CD14-positive monocyte (primary cell): ENCODE data around the gene CROCC2. TPM values are rescaled to one million over a fixed set of nuclear protein-coding genes. Genes with fewer than 3 reads are reported as not detected.
A peak's percentile ranks its signal among the peaks of the same experiment; 100 is the strongest.

ENCODE experiments used
- DNase-seq, 3 donors: peaks; one replicate each; pipeline ENCODE4 v3.0.0-alpha.2; 2011 to 2022
- H2AFZ ChIP-seq: 2 replicates; pipeline ENCODE4 v1.6.0; 2012; ENCODE audit warnings: mild to moderate bottlenecking, low read depth, low read length, inconsistent platforms; ENCODE audit not compliant: insufficient read depth, poor library complexity, severe bottlenecking
- H3K27ac ChIP-seq, 2 donors: 1 replicate in 1 of 2; 2 replicates in 1 of 2; pipeline ENCODE4 v1.5.1; 2012 to 2013; ENCODE audit warnings: low read length in 2 of 2, control low read depth in 1 of 2, inconsistent platforms in 1 of 2, low read depth in 1 of 2, mild to moderate bottlenecking in 1 of 2
- H3K27me3 ChIP-seq, 2 donors: one replicate each; pipeline versions ENCODE4 v1.6.0 to v1.6.1; 2011 to 2013; ENCODE audit warnings: low read length in 2 of 2; ENCODE audit not compliant: control insufficient read depth in 2 of 2, insufficient read depth in 2 of 2
- H3K36me3 ChIP-seq, 2 donors: replicated peaks in 1 of 2; 1 replicate in 1 of 2; 2 replicates in 1 of 2; pipeline versions ENCODE4 v1.5.1 to v1.6.1; 2012 to 2013; ENCODE audit warnings: low read length in 2 of 2, control low read depth in 1 of 2, inconsistent platforms in 1 of 2, mild to moderate bottlenecking in 1 of 2; ENCODE audit not compliant: insufficient read depth in 2 of 2, control insufficient read depth in 1 of 2
- H3K4me1 ChIP-seq, 2 donors: 1 replicate in 1 of 2; 2 replicates in 1 of 2; pipeline versions ENCODE4 v1.5.1 to v1.6.1; 2012 to 2013; ENCODE audit warnings: low read length in 2 of 2, control low read depth in 1 of 2, inconsistent platforms in 1 of 2, mild to moderate bottlenecking in 1 of 2, moderate library complexity in 1 of 2; ENCODE audit not compliant: insufficient read depth in 2 of 2, control insufficient read depth in 1 of 2
- H3K4me2 ChIP-seq: replicated peaks from 2 replicates; pipeline ENCODE3; 2012; ENCODE audit warnings: low read length, moderate library complexity, mild to moderate bottlenecking; ENCODE audit not compliant: poor library complexity, severe bottlenecking; ENCODE audit errors: extremely low read depth
- H3K4me3 ChIP-seq, 3 experiments: fragments of 200-600 bp in 1 of 3; sonication (generic) in 1 of 3; replicated peaks in 1 of 3; 1 replicate in 2 of 3; 2 replicates in 1 of 3; pipeline ENCODE4 v1.5.1; 2011 to 2013; ENCODE audit warnings: low read length in 3 of 3, mild to moderate bottlenecking in 3 of 3, control low read depth in 2 of 3, low read depth in 2 of 3, inconsistent platforms in 1 of 3, moderate library complexity in 1 of 3
- H3K79me2 ChIP-seq: 2 replicates; pipeline ENCODE4 v1.6.0; 2012; ENCODE audit warnings: mild to moderate bottlenecking, control low read depth, inconsistent platforms, low read length, moderate library complexity; ENCODE audit not compliant: insufficient read depth
- H3K9ac ChIP-seq: 2 replicates; pipeline ENCODE4 v1.6.0; 2017; ENCODE audit warnings: low read length, mild to moderate bottlenecking; ENCODE audit not compliant: insufficient read depth, poor library complexity, severe bottlenecking
- H3K9me3 ChIP-seq, 2 donors: replicated peaks in 1 of 2; 1 replicate in 1 of 2; 2 replicates in 1 of 2; pipeline versions ENCODE4 v1.5.1 to v1.6.1; 2012 to 2013; ENCODE audit warnings: low read length in 2 of 2, control low read depth in 1 of 2; ENCODE audit not compliant: control insufficient read depth in 1 of 2, insufficient read depth in 1 of 2
- H4K20me1 ChIP-seq: 2 replicates; pipeline ENCODE4 v1.6.0; 2012; ENCODE audit warnings: mild to moderate bottlenecking, low read length, control low read depth, moderate library complexity; ENCODE audit not compliant: insufficient read depth
- H3K27ac Mint-ChIP-seq, 7 donors: one replicate each; pipeline ENCODE4 v1.8.0; 2020; ENCODE audit warnings: mild to moderate bottlenecking in 7 of 7, mixed read lengths in 7 of 7, moderate library complexity in 6 of 7, inconsistent platforms in 2 of 7
- H3K27me3 Mint-ChIP-seq, 3 donors: one replicate each; pipeline ENCODE4 v1.8.0; 2021 to 2022; ENCODE audit warnings: low read depth in 3 of 3, mild to moderate bottlenecking in 3 of 3, mixed read lengths in 3 of 3, moderate library complexity in 3 of 3, inconsistent platforms in 1 of 3
- H3K36me3 Mint-ChIP-seq, 2 donors: one replicate each; pipeline ENCODE4 v1.8.0; 2020; ENCODE audit warnings: mixed read lengths in 2 of 2, inconsistent platforms in 1 of 2, mild to moderate bottlenecking in 1 of 2
- H3K4me1 Mint-ChIP-seq: one replicate; pipeline ENCODE4 v1.8.0; 2020; ENCODE audit warnings: mild to moderate bottlenecking, mixed read lengths
- H3K4me3 Mint-ChIP-seq, 2 donors: one replicate each; pipeline ENCODE4 v1.8.0; 2020; ENCODE audit warnings: mild to moderate bottlenecking in 2 of 2, mixed read lengths in 2 of 2, moderate library complexity in 1 of 2
- H3K9me3 Mint-ChIP-seq, 7 donors: one replicate each; pipeline ENCODE4 v1.8.0; 2020 to 2022; ENCODE audit warnings: mixed read lengths in 7 of 7, mild to moderate bottlenecking in 6 of 7, moderate library complexity in 6 of 7, inconsistent platforms in 2 of 7
- CTCF ChIP-seq: fragments of 200-600 bp; IDR thresholded peaks from one replicate; pipeline ENCODE4 v1.8.0; 2022; ENCODE audit warnings: antibody characterized with exemption, mild to moderate bottlenecking
- WGBS: methylation state at CpG from one replicate; pipeline ENCODE4 v1.1.5; 2013; ENCODE audit warnings: missing lambda C conversion rate; ENCODE audit not compliant: insufficient coverage; 5-methylcytosine and 5-hydroxymethylcytosine counted together
- intact Hi-C, 2 donors: fragments of 100-400 bp; cut with micrococcal nuclease; formaldehyde crosslinking; loops; one replicate each; pipeline versions ENCODE4 v1.15.0 to v1.15.1; 2023
- polyA plus RNA-seq, 3 donors: library from polyadenylated mRNA; depleted of rRNA in 1 of 3; unstranded in 2 of 3; stranded (reverse) in 1 of 3; fragments of 300-500 nt in 2 of 3; fragments of >200 nt in 1 of 3; fragmentation: Illumina TruSeq in 2 of 3; gene quantifications; 1 replicate in 2 of 3; 2 replicates in 1 of 3; pipeline ENCODE4 v1.2.3, GENCODE V29; 2012 to 2021

Gene CROCC2
- polyA plus RNA-seq, 3 donors: 0.15 TPM; not detected in 2

GRCh38 chr2:241033336-241033987 is 127.3 kb downstream of the CROCC2 start:
- H3K27me3 Mint-ChIP-seq: peaks cover 2 to 15% (median 11%) of the 10 kb centered on the region in 3 donors
- H3K4me3 Mint-ChIP-seq: no peak overlapping the region
- peak in 1 of 3 donors; percentile 2 for DNase-seq
- Histone ChIP-seq H4K20me1 (no peaks in the 10 kb centered on the region), H3K4me1 (peaks cover 0 to 4% of the 10 kb centered on the region in 2 donors), H3K27me3 (peaks cover 0 to 16% of the 10 kb centered on the region in 2 donors), H3K36me3 (no peaks in the 10 kb centered on the region), H3K4me3 (no peak overlapping the region), H3K4me2 (no peak overlapping the region), H3K9ac (no peak overlapping the region), H3K9me3 (peaks cover 0 to 13% of the 10 kb centered on the region in 2 donors), H3K27ac (no peak overlapping the region), H2AFZ (no peak overlapping the region), H3K79me2 (no peaks in the 10 kb centered on the region)
- H3K4me1 Mint-ChIP-seq: no peaks in the 10 kb centered on the region
- H3K9me3 Mint-ChIP-seq: peaks cover 0 to 7% (median 5%) of the 10 kb centered on the region in 7 donors
- no peak overlapping the region for H3K27ac Mint-ChIP-seq
- no peak for TF ChIP-seq CTCF
- intact Hi-C loops: no loop called here
- 92% methylated on average over 16 of the region's 17 CpGs for WGBS
- H3K36me3 Mint-ChIP-seq: no peaks in the 10 kb centered on the region

GRCh38 chr2:241033994-241034393 is 127.9 kb downstream of the CROCC2 start:
- DNase-seq: peak in 1 of 3 donors; percentile 2
- Histone ChIP-seq H3K27ac (no peak overlapping the region), H3K79me2 (no peaks in the 10 kb centered on the region), H3K9me3 (peaks cover 0 to 10% of the 10 kb centered on the region in 2 donors), H2AFZ (no peak overlapping the region), H3K9ac (no peak overlapping the region), H3K36me3 (no peaks in the 10 kb centered on the region), H3K4me1 (peaks cover 0 to 4% of the 10 kb centered on the region in 2 donors), H3K27me3 (peaks cover 0 to 16% of the 10 kb centered on the region in 2 donors), H3K4me2 (no peak overlapping the region), H4K20me1 (no peaks in the 10 kb centered on the region), H3K4me3 (no peak overlapping the region)
- 95% methylated on average over 6 of the region's 7 CpGs for WGBS
- TF ChIP-seq CTCF: no peak
- intact Hi-C loops: no loop called here
- Mint-ChIP-seq H3K9me3 (peaks cover 0 to 5% (median 2%) of the 10 kb centered on the region in 7 donors), H3K27me3 (peaks cover 4 to 15% (median 11%) of the 10 kb centered on the region in 3 donors), H3K4me1 (no peaks in the 10 kb centered on the region), H3K4me3 (no peak overlapping the region), H3K27ac (no peak overlapping the region), H3K36me3 (no peaks in the 10 kb centered on the region)
